ENCODE data around the gene TMCC1.

TMCC1 gene

DNA sequence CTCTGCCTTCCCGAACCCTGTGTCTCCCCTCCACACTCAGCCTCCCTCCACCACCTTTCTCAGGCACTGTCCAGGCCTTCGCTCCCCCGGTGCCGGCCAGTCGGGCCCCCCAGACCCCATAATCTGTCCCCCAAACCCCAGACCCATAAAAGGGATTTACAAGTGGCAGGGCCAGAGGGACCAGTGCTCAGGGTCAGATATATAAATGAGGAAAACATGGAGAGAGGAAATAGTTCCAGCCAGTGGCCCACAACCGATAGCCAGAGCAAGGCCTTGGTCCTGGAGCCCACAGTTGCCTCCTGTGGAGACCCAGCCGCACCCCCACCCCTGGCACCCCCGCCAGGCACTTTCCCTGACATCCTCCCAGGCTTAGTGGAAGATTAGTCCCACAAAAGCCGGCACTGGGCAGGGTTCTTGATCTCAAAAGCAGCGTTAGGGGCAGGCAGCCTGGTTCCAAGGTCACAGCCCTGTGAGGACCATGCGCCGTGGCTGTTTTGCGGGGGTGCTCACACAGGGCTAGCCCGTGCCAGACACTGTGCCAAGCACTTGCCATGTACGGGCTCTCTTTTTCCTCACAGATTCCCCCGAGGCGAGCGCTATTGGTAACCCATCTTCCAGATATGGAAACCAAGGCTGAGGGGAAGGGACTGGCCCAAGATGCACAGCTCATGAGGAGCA, 286.0 kb downstream of the TMCC1 start:
- DNase-seq, result no peak

DNA sequence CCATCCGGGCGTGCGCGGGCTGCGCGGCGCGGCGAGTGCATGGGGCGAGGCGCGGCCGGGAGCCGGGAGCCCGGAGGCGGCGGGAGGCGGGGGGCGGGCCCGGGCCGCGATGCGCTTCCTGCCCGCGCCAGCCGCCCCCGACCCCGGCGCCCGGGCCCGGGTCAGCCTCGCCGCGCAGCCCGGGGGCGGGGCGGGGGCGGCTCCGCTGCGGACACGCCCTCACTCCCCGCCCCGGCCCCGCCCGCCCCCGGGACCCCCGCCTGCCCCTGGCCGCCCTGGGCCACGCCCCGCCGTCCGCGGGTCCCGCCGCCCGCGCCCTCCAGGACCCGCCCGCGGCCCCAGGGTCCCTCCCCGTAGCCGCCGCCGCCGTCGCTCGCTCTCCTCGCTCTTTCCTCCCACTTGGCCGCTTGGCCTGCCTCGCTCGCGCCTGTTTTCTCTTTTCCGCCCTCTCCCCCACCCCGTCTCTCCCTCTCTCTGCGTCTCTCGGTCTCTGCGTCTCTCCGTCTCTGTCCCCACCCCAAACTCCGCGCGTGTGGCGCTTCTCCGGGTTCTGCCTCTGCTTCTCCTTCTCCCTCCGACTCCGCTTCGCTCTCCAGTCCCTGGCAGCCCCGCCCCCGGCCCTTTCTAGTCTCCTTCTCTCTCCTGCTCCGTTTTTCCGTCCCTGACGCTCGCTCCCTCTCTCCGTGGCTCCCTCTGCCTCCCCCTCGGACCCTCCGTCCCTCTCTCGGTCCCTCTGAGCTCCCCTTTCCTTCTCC, 286.7 kb downstream of the TMCC1 start, which contains the start of gene PLXND1:
Gene PLXND1 (minus strand): TSS at position 41 of the 755 bp plus-strand sequence. CDS start 37 bp downstream, at position 4.
- no peak for DNase-seq

GRCh38 chr3:129605922-129606635, 287.4 kb downstream of the TMCC1 start:
- DNase-seq, result no peak

GRCh38 chr3:129605203-129605921, 288.1 kb downstream of the TMCC1 start:
- no peak for DNase-seq

DNA sequence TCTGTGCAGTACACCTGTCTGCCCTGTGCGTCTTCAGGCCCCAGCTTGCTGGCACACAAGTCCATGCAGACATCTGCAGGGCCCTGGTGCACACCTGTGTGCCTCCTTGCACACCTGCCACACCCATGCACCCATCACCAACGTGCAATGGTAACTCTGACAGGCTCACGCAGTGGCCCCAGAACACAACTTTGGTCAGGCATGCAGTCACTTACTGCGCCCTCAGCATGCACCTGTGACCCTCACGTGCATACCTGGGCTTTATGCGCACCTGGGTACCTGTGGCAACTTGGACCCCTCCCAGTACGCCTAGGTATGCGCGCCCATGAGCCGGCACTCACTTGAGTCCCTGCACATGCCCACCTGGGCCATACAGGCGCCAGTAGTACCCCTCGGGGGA, 288.7 kb downstream of the TMCC1 start:
- DNase-seq, result no peak

- no peak for DNase-seq
These were observed 289.3 kb downstream of the TMCC1 start for GRCh38 chr3:129603991-129604749.

- no peak for DNase-seq
These were observed 290.0 kb downstream of the TMCC1 start for GRCh38 chr3:129603561-129603942.

- DNase-seq, result no peak
These were observed 290.6 kb downstream of the TMCC1 start for GRCh38 chr3:129602730-129603560.

DNA sequence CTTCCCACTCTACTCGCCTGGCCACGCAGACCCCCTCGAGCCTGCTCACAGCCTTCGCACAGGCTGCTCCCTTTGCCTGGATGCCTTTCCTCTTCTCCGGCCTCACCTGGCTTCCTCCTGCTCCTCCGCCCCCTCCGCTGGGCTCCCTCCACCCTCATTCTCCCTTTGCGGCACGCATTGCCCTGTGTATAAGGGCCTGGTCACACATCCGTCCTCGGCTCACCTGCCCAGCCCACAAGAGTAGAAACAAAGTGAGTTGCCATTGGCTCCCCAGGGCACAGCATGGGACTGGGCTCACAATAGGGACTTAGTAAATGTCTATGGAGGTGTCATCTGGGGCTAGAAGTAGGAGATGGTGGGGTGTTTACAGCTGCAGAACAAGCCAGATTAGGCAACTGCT, 291.2 kb downstream of the TMCC1 start:
- DNase-seq, result no peak

- DNase-seq, result no peak
These were observed 291.8 kb downstream of the TMCC1 start for GRCh38 chr3:129601713-129602112.

DNA sequence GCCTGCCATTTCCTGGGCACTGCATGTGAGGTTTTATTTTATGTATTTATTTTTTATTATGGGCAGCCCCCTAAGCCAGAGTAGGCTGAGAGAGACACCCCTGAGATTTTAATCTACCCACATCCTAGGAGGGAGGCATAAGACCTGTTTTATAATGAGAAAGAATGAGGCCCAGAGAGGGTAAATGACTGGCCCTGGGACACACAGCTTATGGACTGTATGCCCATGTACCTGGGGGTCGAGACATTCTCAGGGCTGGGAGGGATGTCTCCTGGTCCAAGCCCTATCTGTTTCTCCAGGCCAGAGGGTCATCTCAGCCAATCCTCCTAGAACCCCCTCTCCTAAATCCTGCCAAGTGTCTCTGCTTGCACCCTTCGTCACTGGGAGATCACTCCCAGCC, 293.2 kb downstream of the TMCC1 start:
- no peak for DNase-seq

DNA sequence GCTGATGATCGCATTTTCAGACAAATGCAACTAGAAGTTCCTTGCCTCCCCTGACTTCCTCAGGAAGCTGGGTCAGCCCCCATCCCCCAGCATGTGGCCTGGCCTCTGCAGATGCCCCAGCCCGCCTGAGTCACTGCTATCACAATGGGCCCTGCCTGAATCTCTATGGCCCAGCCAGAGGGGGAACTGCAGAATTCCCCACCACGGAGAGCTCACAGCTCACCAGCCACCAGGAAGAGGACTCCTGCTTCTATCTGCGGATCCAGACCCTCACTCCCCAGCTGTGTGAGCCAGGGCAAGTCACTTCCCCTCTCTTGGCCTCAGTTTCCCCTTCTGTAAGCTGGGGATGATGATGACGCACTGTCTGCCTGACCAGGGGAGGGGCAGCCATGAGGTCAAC, 293.9 kb downstream of the TMCC1 start:
- DNase-seq, result no peak

- no peak for DNase-seq
These were observed 294.4 kb downstream of the TMCC1 start for GRCh38 chr3:129599073-129599472.

- DNase-seq, result no peak
These were observed 295.0 kb downstream of the TMCC1 start for GRCh38 chr3:129598484-129598883.

GRCh38 chr3:129598000-129598381, 295.5 kb downstream of the TMCC1 start:
- no peak for DNase-seq
